HFFc6 (cell line): ENCODE data around the gene PRG2. TPM values are rescaled to one million over a fixed set of nuclear protein-coding genes. Genes with fewer than 3 reads are reported as not detected.

Experiments
- DNase-seq: peaks from one replicate; pipeline ENCODE4 v3.0.0-alpha.2; 2018
- H3K27ac Mint-ChIP-seq: 2 replicates; pipeline ENCODE4 v1.8.0; 2020; ENCODE audit warnings: mild to moderate bottlenecking, mixed read lengths
- H3K27me3 Mint-ChIP-seq: 2 replicates; pipeline ENCODE4 v1.8.0; 2021; ENCODE audit warnings: mild to moderate bottlenecking, moderate library complexity, mixed read lengths; ENCODE audit not compliant: insufficient read depth
- H3K36me3 Mint-ChIP-seq: 2 replicates; pipeline ENCODE4 v1.8.0; 2021; ENCODE audit warnings: low read depth, mixed read lengths
- H3K4me1 Mint-ChIP-seq: 2 replicates; pipeline ENCODE4 v1.8.0; 2020; ENCODE audit warnings: low read depth, mixed read lengths
- H3K4me3 Mint-ChIP-seq: 2 replicates; pipeline ENCODE4 v1.8.0; 2020; ENCODE audit warnings: mild to moderate bottlenecking, moderate library complexity, mixed read lengths
- H3K9me3 Mint-ChIP-seq: 2 replicates; pipeline ENCODE4 v1.8.0; 2020; ENCODE audit warnings: mild to moderate bottlenecking, mixed read lengths
- CTCF ChIP-seq: fragments of 200-600 bp; sonication (generic); IDR thresholded peaks from 2 replicates; pipeline ENCODE4 v1.5.0; 2021; ENCODE audit warnings: antibody characterized with exemption, mild to moderate bottlenecking
- total RNA-seq, 6 experiments: library from RNA; stranded (reverse); fragmentation: NEBNext Ultra II Directional; extraction: Animal tissue kit (Norgen Biotek cat#: 25700); gene quantifications; 2 replicates in 1 of 6; 3 replicates in 5 of 6; pipeline ENCODE4 v1.2.3, GENCODE V29; 2021

Gene PRG2
- total RNA-seq, 6 experiments from 2014 or later: not detected

- H3K4me3 Mint-ChIP-seq: no peak overlapping the region
- no peak for DNase-seq
- no peak overlapping the region for H3K27ac Mint-ChIP-seq
- H3K36me3 Mint-ChIP-seq: no peaks in the 10 kb centered on the region
- TF ChIP-seq CTCF: no peak
- H3K27me3 Mint-ChIP-seq: peaks cover 17% of the 10 kb centered on the region
- no peaks in the 10 kb centered on the region for H3K4me1 Mint-ChIP-seq
- H3K9me3 Mint-ChIP-seq: no peaks in the 10 kb centered on the region
Observed at GRCh38 chr11:57377107-57377506, 13.3 kb downstream of the PRG2 start.

- Mint-ChIP-seq H3K27ac (no peak overlapping the region), H3K27me3 (peaks cover 13% of the 10 kb centered on the region), H3K36me3 (no peaks in the 10 kb centered on the region), H3K9me3 (no peaks in the 10 kb centered on the region), H3K4me1 (no peaks in the 10 kb centered on the region), H3K4me3 (no peak overlapping the region)
- TF ChIP-seq CTCF: no peak
- DNase-seq: no peak
Observed at GRCh38 chr11:57376095-57377090, 14.1 kb downstream of the PRG2 start.

- Mint-ChIP-seq H3K9me3 (no peaks in the 10 kb centered on the region), H3K27ac (no peak overlapping the region), H3K4me1 (peaks cover 7% of the 10 kb centered on the region), H3K27me3 (peaks cover 12% of the 10 kb centered on the region), H3K36me3 (no peaks in the 10 kb centered on the region), H3K4me3 (no peak overlapping the region)
- no peak for TF ChIP-seq CTCF
- no peak for DNase-seq
Observed at GRCh38 chr11:57375490-57375889, 15.0 kb downstream of the PRG2 start.

- DNase-seq: no peak
- no peak for TF ChIP-seq CTCF
- Mint-ChIP-seq H3K27me3 (peaks cover 6% of the 10 kb centered on the region), H3K9me3 (no peaks in the 10 kb centered on the region), H3K4me3 (no peak overlapping the region), H3K27ac (no peak overlapping the region), H3K4me1 (peaks cover 13% of the 10 kb centered on the region), H3K36me3 (no peaks in the 10 kb centered on the region)
Observed at GRCh38 chr11:57374966-57375365, 15.5 kb downstream of the PRG2 start.

GRCh38 chr11:57373146-57373545 is 17.3 kb downstream of the PRG2 start:
- Mint-ChIP-seq H3K27me3 (no peaks in the 10 kb centered on the region; the same call in 1 of the 2 replicates), H3K4me1 (peaks cover 18% of the 10 kb centered on the region), H3K4me3 (no peak overlapping the region), H3K27ac (no peak overlapping the region), H3K36me3 (no peaks in the 10 kb centered on the region), H3K9me3 (no peaks in the 10 kb centered on the region)
- no peak for TF ChIP-seq CTCF
- DNase-seq: no peak
